Neuronal stem cell (in vitro differentiated cells): ENCODE measurements around the gene KCTD10.

Experiments
- DNase-seq: peaks from one replicate; pipeline ENCODE4 v3.0.0-alpha.2; 2013; ENCODE audit warnings: low spot score
- H2AFZ ChIP-seq: one replicate; pipeline ENCODE4 v1.6.1; 2013; ENCODE audit warnings: mild to moderate bottlenecking, low read length, inconsistent platforms
- H2AK5ac ChIP-seq: 2 replicates; pipeline ENCODE4 v1.6.1; 2013; ENCODE audit warnings: low read depth, mild to moderate bottlenecking, inconsistent platforms, low read length, moderate library complexity, mixed read lengths
- H2BK120ac ChIP-seq: 2 replicates; pipeline ENCODE4 v1.6.1; 2013; ENCODE audit warnings: low read depth, mild to moderate bottlenecking, inconsistent platforms, low read length, moderate library complexity, mixed read lengths
- H2BK12ac ChIP-seq: one replicate; pipeline ENCODE4 v1.6.1; 2013; ENCODE audit warnings: low read length, inconsistent platforms
- H2BK15ac ChIP-seq: 2 replicates; pipeline ENCODE4 v1.6.1; 2013; ENCODE audit warnings: mild to moderate bottlenecking, low read length, inconsistent platforms, mixed read lengths
- H2BK5ac ChIP-seq: one replicate; pipeline ENCODE4 v1.6.1; 2013; ENCODE audit warnings: inconsistent platforms, mild to moderate bottlenecking, low read length, moderate library complexity
- H3K14ac ChIP-seq: one replicate; pipeline ENCODE4 v1.6.1; 2013; ENCODE audit warnings: low read length, inconsistent platforms
- H3K18ac ChIP-seq: 2 replicates; pipeline ENCODE4 v1.6.1; 2013; ENCODE audit warnings: low read length, inconsistent platforms
- H3K23ac ChIP-seq: 2 replicates; pipeline ENCODE4 v1.6.1; 2013; ENCODE audit warnings: low read depth, mild to moderate bottlenecking, mixed read lengths, low read length, inconsistent platforms; ENCODE audit not compliant: poor library complexity
- H3K27ac ChIP-seq: replicated peaks from 3 replicates; pipeline ENCODE4 v1.5.1; 2013; ENCODE audit warnings: low read length, inconsistent platforms
- H3K27me3 ChIP-seq, 3 experiments: 2 replicates each; pipeline ENCODE4 v1.6.1; 2013; ENCODE audit warnings: low read length in 3 of 3, mild to moderate bottlenecking in 2 of 3, inconsistent platforms in 1 of 3, low read depth in 1 of 3, mixed read lengths in 1 of 3, moderate library complexity in 1 of 3; ENCODE audit not compliant: control insufficient read depth in 3 of 3, insufficient read depth in 3 of 3
- H3K36me3 ChIP-seq, 2 donors: replicated peaks in 1 of 2; 2 replicates each; pipeline ENCODE4 v1.6.1; 2013; ENCODE audit warnings: low read length in 2 of 2; ENCODE audit not compliant: control insufficient read depth in 2 of 2, insufficient read depth in 2 of 2
- H3K4ac ChIP-seq: 2 replicates; pipeline ENCODE4 v1.6.1; 2013; ENCODE audit warnings: inconsistent platforms, mild to moderate bottlenecking, low read length, moderate library complexity
- H3K4me1 ChIP-seq, 2 donors: 1 replicate in 1 of 2; 2 replicates in 1 of 2; pipeline ENCODE4 v1.6.1; 2013; ENCODE audit warnings: low read length in 2 of 2, low read depth in 1 of 2; ENCODE audit not compliant: control insufficient read depth in 2 of 2, insufficient read depth in 1 of 2
- H3K4me2 ChIP-seq: one replicate; pipeline ENCODE4 v1.6.1; 2013; ENCODE audit warnings: mild to moderate bottlenecking, low read length, inconsistent platforms; ENCODE audit not compliant: insufficient read depth, poor library complexity, severe bottlenecking
- H3K4me3 ChIP-seq, 2 donors: 2 replicates each; pipeline ENCODE4 v1.5.1; 2013; ENCODE audit warnings: low read length in 2 of 2, mild to moderate bottlenecking in 2 of 2, inconsistent platforms in 1 of 2, moderate library complexity in 1 of 2
- H3K79me1 ChIP-seq: one replicate; pipeline ENCODE4 v1.6.1; 2013; ENCODE audit warnings: low read depth, mild to moderate bottlenecking, inconsistent platforms, low read length, moderate library complexity
- H3K9ac ChIP-seq: one replicate; pipeline ENCODE4 v1.6.1; 2013; ENCODE audit warnings: mild to moderate bottlenecking, low read depth, low read length, inconsistent platforms; ENCODE audit not compliant: poor library complexity
- H3K9me3 ChIP-seq, 2 donors: replicated peaks in 1 of 2; 2 replicates each; pipeline versions ENCODE3 to v1.6.1; 2013; ENCODE audit warnings: low read length in 2 of 2, mild to moderate bottlenecking in 2 of 2, inconsistent platforms in 1 of 2, low read depth in 1 of 2, mixed read lengths in 1 of 2, moderate library complexity in 1 of 2; ENCODE audit not compliant: control insufficient read depth in 2 of 2, insufficient read depth in 1 of 2
- H4K8ac ChIP-seq: one replicate; pipeline ENCODE4 v1.6.1; 2013; ENCODE audit warnings: low read depth, mild to moderate bottlenecking, inconsistent platforms, low read length, moderate library complexity
- H4K91ac ChIP-seq: one replicate; pipeline ENCODE4 v1.6.1; 2013; ENCODE audit warnings: low read length, low read depth, mild to moderate bottlenecking, inconsistent platforms; ENCODE audit not compliant: poor library complexity
- WGBS, 2 donors: extraction: QIAGEN DNeasy Blood & Tissue Kit; methylation state at CpG; one replicate each; pipeline ENCODE4 v1.1.7; 2013; ENCODE audit warnings: missing lambda C conversion rate in 2 of 2, mixed read lengths in 1 of 2; ENCODE audit not compliant: insufficient read length in 2 of 2, insufficient replicate concordance in 1 of 2; ENCODE audit errors: extremely low coverage in 2 of 2; 5-methylcytosine and 5-hydroxymethylcytosine counted together

The KCTD10 gene

DNA sequence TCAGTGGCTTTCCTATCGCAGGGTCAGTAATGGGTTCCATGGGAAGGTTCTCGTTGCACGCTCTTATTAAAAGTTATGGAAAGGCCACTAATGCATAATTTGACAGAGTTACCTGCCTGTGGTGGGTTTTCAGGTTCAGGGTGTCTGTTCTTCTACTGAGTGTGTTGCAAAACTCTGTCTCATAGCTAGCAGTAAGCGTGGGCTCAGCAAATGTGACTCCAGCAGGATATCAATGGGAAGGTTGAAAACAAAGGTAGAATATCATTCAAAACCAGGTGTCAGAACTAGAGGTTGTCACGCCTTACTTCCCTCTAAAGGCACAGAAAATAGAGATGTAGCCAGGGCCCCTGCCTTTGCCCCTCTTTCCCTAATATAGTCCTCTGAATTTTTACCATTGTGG, 25.2 kb upstream of the KCTD10 start:
- Histone ChIP-seq H3K79me1 (no peaks in the 10 kb centered on the region), H2BK5ac (no peak overlapping the region), H3K23ac (no peak overlapping the region), H3K4ac (no peak overlapping the region), H2AFZ (no peak overlapping the region), H3K27ac (no peak overlapping the region), H3K27me3 (no peaks in the 10 kb centered on the region), H2BK12ac (no peak overlapping the region), H3K4me3 (no peak overlapping the region), H3K4me1 (no peaks in the 10 kb centered on the region), H3K9ac (no peak overlapping the region), H3K4me2 (no peak overlapping the region), H4K91ac (no peak overlapping the region), H3K36me3 (peaks cover 29 to 98% of the 10 kb centered on the region in 2 donors), H3K14ac (no peak overlapping the region), H3K9me3 (no peaks in the 10 kb centered on the region), H2AK5ac (no peak overlapping the region), H2BK120ac (no peak overlapping the region), H4K8ac (no peak overlapping the region), H2BK15ac (no peak overlapping the region), H3K18ac (no peak overlapping the region)
- no CpG with 5 or more reads among the region's 5 CpGs for WGBS, 2 donors
- DNase-seq: no peak

DNA sequence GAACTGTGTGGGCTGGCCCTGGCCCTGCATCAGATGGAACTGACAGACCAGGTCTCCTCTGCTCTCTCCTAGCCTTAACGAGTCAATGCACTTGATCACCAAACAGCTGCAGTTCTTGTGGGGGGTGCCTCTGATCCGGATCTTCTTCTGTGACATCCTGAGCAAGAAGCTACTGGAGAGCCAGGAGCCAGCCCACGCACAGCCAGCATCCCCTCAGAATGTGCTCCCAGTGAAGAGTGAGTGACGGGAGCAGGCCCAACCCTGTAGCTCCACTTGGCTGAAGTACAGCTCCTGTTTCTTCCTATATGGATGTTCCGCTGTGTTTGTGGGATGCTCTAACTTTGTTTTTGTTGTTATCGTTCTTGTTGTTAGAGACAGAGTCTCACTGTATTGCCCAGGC, 24.2 kb upstream of the KCTD10 start:
- no peak overlapping the region for H2BK120ac ChIP-seq
- WGBS, 2 donors: no CpG with 5 or more reads among the region's 6 CpGs
- H3K23ac ChIP-seq: no peak overlapping the region
- no peak overlapping the region for H3K4ac ChIP-seq
- no peaks in the 10 kb centered on the region for H3K79me1 ChIP-seq
- DNase-seq: no peak
- H2AK5ac ChIP-seq: no peak overlapping the region
- H3K9me3 ChIP-seq: no peaks in the 10 kb centered on the region
- H4K91ac ChIP-seq: no peak overlapping the region
- H2BK5ac ChIP-seq: no peak overlapping the region
- no peak overlapping the region for H2BK12ac ChIP-seq
- H3K9ac ChIP-seq: no peak overlapping the region
- no peak overlapping the region for H3K4me3 ChIP-seq
- H2BK15ac ChIP-seq: no peak overlapping the region
- H3K4me2 ChIP-seq: no peak overlapping the region
- H3K27ac ChIP-seq: no peak overlapping the region
- peaks cover 26 to 97% of the 10 kb centered on the region in 2 donors for H3K36me3 ChIP-seq
- no peak overlapping the region for H2AFZ ChIP-seq
- no peak overlapping the region for H4K8ac ChIP-seq
- no peaks in the 10 kb centered on the region for H3K27me3 ChIP-seq
- no peaks in the 10 kb centered on the region for H3K4me1 ChIP-seq
- no peak overlapping the region for H3K14ac ChIP-seq
- no peak overlapping the region for H3K18ac ChIP-seq

DNA sequence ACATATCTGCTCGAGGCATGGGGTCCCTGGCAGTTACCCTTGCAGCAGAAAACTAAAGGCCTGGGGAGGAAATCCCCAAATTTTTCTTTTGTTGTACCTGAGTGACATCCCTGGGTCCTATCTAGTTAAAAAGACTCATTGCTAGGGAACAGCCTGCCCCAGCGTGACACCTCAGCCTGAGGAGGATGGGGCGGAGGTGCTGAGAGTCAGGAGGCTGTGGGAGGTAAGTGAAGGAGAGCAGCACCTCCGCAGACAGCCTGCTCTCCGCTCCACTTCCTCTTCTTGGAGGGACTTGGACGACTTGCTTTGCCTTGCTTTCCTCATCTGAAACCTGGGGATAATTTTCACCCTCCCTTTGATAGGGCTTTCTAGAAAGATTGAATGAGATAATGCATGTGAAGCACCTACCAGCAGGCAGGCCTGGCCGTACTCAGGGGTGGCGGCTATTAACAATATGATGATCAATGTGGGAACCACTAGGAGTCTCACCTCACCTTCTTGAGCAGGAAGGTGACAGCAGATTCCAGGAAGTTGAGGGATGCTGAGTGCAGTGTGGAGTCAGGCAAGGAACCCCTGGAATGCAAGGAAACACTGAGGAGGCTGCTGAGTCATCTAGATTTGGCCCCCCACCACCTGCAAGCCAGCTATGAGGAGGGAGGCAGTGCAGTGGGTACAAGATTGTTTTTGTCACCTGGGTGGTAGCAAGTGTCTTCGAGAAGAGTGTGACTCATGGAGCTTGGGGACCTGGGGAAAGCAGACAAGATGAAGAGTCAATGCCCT, 23.5 kb upstream of the KCTD10 start:
- no peak overlapping the region for H2AFZ ChIP-seq
- no peak overlapping the region for H4K91ac ChIP-seq
- no peak overlapping the region for H2BK120ac ChIP-seq
- no peak for DNase-seq
- H3K18ac ChIP-seq: no peak overlapping the region
- H3K14ac ChIP-seq: no peak overlapping the region
- H3K27ac ChIP-seq: no peak overlapping the region
- H3K4me3 ChIP-seq: peak overlapping the region in 1 of 2 donors; percentile 16
- no peaks in the 10 kb centered on the region for H3K27me3 ChIP-seq
- no peaks in the 10 kb centered on the region for H3K9me3 ChIP-seq
- H2AK5ac ChIP-seq: no peak overlapping the region
- H3K4me1 ChIP-seq: no peaks in the 10 kb centered on the region
- H3K9ac ChIP-seq: no peak overlapping the region
- H2BK12ac ChIP-seq: no peak overlapping the region
- H2BK5ac ChIP-seq: no peak overlapping the region
- no peaks in the 10 kb centered on the region for H3K79me1 ChIP-seq
- H3K4ac ChIP-seq: no peak overlapping the region
- no peak overlapping the region for H4K8ac ChIP-seq
- no peak overlapping the region for H3K23ac ChIP-seq
- no peak overlapping the region for H2BK15ac ChIP-seq
- no CpG with 5 or more reads among the region's 9 CpGs for WGBS, 2 donors
- peaks cover 24 to 96% of the 10 kb centered on the region in 2 donors for H3K36me3 ChIP-seq
- no peak overlapping the region for H3K4me2 ChIP-seq

DNA sequence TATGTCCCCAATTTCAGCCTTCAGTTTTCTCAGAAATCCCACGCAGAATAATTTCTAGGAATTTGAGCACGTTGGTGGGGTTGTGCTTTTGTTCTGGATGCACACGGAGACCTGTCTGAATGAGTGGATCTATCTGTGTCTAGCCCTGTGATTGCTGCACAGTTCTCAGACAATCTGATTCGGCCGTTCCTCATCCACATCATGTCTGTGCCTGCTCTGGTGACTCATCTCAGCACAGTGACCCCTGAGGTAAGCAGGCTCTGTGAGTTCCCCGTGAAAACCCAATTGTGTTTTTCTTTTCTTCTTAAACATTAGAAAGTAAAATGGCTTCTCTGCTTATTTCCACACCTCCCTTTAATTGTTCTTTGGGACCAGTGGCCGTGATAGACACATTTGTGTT, 20.6 kb upstream of the KCTD10 start:
- Histone ChIP-seq H2BK12ac (no peak overlapping the region), H4K91ac (no peak overlapping the region), H2BK120ac (no peak overlapping the region), H3K9me3 (peaks cover 0 to 1% of the 10 kb centered on the region in 2 donors), H3K4me1 (no peaks in the 10 kb centered on the region), H3K4ac (no peak overlapping the region), H2BK5ac (no peak overlapping the region), H2BK15ac (no peak overlapping the region), H2AFZ (no peak overlapping the region), H3K4me3 (no peak overlapping the region), H3K4me2 (no peak overlapping the region), H3K23ac (no peak overlapping the region), H3K9ac (no peak overlapping the region), H3K14ac (no peak overlapping the region), H2AK5ac (no peak overlapping the region), H3K18ac (no peak overlapping the region), H3K36me3 (peaks cover 17 to 95% of the 10 kb centered on the region in 2 donors), H3K27ac (no peak overlapping the region), H4K8ac (no peak overlapping the region), H3K79me1 (no peaks in the 10 kb centered on the region), H3K27me3 (no peaks in the 10 kb centered on the region)
- WGBS, 2 donors: no CpG with 5 or more reads among the region's 7 CpGs
- DNase-seq: no peak
